CD4-positive, alpha-beta memory T cell (primary cell): ENCODE results near the gene MYO6. TPM values are rescaled to one million over a fixed set of nuclear protein-coding genes. Genes with fewer than 3 reads are reported as not detected.

Experiments
- CTCF ChIA-PET: fragments of 350-600 bp; sonication (Branson Sonifier 250); formaldehyde crosslinking; loops from one replicate; lab custom pipeline; 2021; ENCODE audit warnings: inconsistent platforms; ENCODE audit not compliant: partially characterized antibody; lab: Charles Lee
- POLR2A ChIA-PET: fragments of 350-600 bp; sonication (Branson Sonifier 250); formaldehyde crosslinking; loops from one replicate; lab custom pipeline; 2021; ENCODE audit not compliant: partially characterized antibody; lab: Charles Lee
- DNase-seq, 5 donors: peaks; one replicate each; pipeline versions ENCODE4 v3.0.0 to v3.0.0-alpha.2; 2020 to 2022; ENCODE audit warnings: mixed read lengths in 1 of 5
- H3K27ac ChIP-seq: one replicate; pipeline ENCODE4 v1.7.0; 2013; ENCODE audit warnings: low read depth, low read length
- H3K27me3 ChIP-seq: 2 replicates; pipeline ENCODE4 v1.7.0; 2013; ENCODE audit warnings: mild to moderate bottlenecking, low read length, moderate library complexity; ENCODE audit not compliant: insufficient read depth
- H3K36me3 ChIP-seq: 2 replicates; pipeline ENCODE4 v1.7.0; 2013; ENCODE audit warnings: mild to moderate bottlenecking, low read length, moderate library complexity; ENCODE audit not compliant: insufficient read depth
- H3K4me1 ChIP-seq: 2 replicates; pipeline ENCODE4 v1.7.0; 2013; ENCODE audit warnings: mild to moderate bottlenecking, low read length, moderate library complexity; ENCODE audit not compliant: insufficient read depth
- H3K4me3 ChIP-seq, 2 donors: one replicate each; pipeline ENCODE4 v1.7.0; 2013; ENCODE audit warnings: low read length in 2 of 2, mild to moderate bottlenecking in 1 of 2
- H3K9me3 ChIP-seq, 2 donors: one replicate each; pipeline ENCODE4 v1.7.0; 2013; ENCODE audit warnings: low read length in 2 of 2, control low read depth in 1 of 2; ENCODE audit not compliant: control insufficient read depth in 1 of 2
- H3K27ac Mint-ChIP-seq, 7 donors: one replicate each; pipeline ENCODE4 v1.8.0; 2020 to 2021; ENCODE audit warnings: mixed read lengths in 7 of 7, mild to moderate bottlenecking in 6 of 7, inconsistent platforms in 3 of 7, moderate library complexity in 3 of 7
- H3K27me3 Mint-ChIP-seq, 2 donors: one replicate each; pipeline ENCODE4 v1.8.0; 2020 to 2021; ENCODE audit warnings: mixed read lengths in 2 of 2
- H3K36me3 Mint-ChIP-seq, 2 donors: one replicate each; pipeline ENCODE4 v1.8.0; 2020 to 2021; ENCODE audit warnings: mixed read lengths in 2 of 2, inconsistent platforms in 1 of 2, mild to moderate bottlenecking in 1 of 2
- H3K4me1 Mint-ChIP-seq, 4 donors: one replicate each; pipeline ENCODE4 v1.8.0; 2020 to 2021; ENCODE audit warnings: mixed read lengths in 4 of 4, mild to moderate bottlenecking in 1 of 4
- H3K4me3 Mint-ChIP-seq, 8 donors: one replicate each; pipeline ENCODE4 v1.8.0; 2020 to 2021; ENCODE audit warnings: mixed read lengths in 8 of 8, mild to moderate bottlenecking in 7 of 8, moderate library complexity in 6 of 8, inconsistent platforms in 3 of 8
- H3K9me3 Mint-ChIP-seq, 8 donors: one replicate each; pipeline ENCODE4 v1.8.0; 2020 to 2021; ENCODE audit warnings: mixed read lengths in 8 of 8, mild to moderate bottlenecking in 5 of 8, inconsistent platforms in 3 of 8, moderate library complexity in 1 of 8
- intact Hi-C: fragments of 100-400 bp; cut with micrococcal nuclease; formaldehyde crosslinking; loops from one replicate; pipeline ENCODE4 v1.15.1; 2023
- polyA plus RNA-seq, 2 donors: library from polyadenylated mRNA; unstranded; fragments of 300-500 nt; fragmentation: Illumina TruSeq; gene quantifications; one replicate each; pipeline ENCODE4 v1.2.3, GENCODE V29; 2021
- total RNA-seq, 2 experiments: library from RNA; stranded (reverse); gene quantifications; one replicate each; pipeline ENCODE4 v1.2.3, GENCODE V29; 2021

MYO6 gene
- total and polyA plus RNA-seq, 4 experiments from 2014 or later = 3.3 to 5.7 (median 4.3) TPM

DNA sequence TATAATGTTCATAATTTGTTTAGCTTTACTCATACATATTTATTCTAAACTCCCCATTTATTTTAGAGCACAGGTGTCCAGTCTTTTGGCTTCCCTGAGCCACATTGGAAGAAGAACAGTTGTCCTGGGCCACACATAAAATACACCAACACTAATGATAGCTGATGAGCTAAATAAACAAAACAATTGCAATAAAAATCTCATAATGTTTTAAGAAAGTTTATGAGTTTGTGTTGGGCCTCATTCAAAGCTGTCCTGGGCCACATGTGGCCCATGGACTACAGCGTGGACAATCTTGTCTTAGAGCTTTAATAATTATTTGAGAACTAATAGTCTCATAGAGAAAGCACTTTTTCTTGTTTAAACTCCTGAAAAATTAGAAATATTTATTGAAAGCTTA, 131.3 kb downstream of the MYO6 start:
- CTCF ChIA-PET = interaction anchor here (1.4 to 10.6 kb wide), 2 partner anchors 9 to 13 kb away, joined by 4 to 78 read pairs; no protein-coding TSS in a partner anchor
- intact Hi-C loops = no loop called here
- no peak overlapping the region for H3K27ac ChIP-seq
- Mint-ChIP-seq H3K36me3 (peaks cover 3 to 7% of the 10 kb centered on the region in 2 donors), H3K27ac (no peak overlapping the region), H3K9me3 (no peaks in the 10 kb centered on the region), H3K27me3 (no peaks in the 10 kb centered on the region), H3K4me1 (no peaks in the 10 kb centered on the region), H3K4me3 (no peak overlapping the region)
- no peak overlapping the region for H3K4me3 ChIP-seq
- H3K36me3 ChIP-seq = no peaks in the 10 kb centered on the region
- POLR2A ChIA-PET = interaction anchor here (1.1 kb wide), 1 partner anchor 14 kb away, joined by 3 read pairs; no protein-coding TSS in a partner anchor
- no peaks in the 10 kb centered on the region for H3K27me3 ChIP-seq
- H3K9me3 ChIP-seq = no peaks in the 10 kb centered on the region
- no peaks in the 10 kb centered on the region for H3K4me1 ChIP-seq
- no peak for DNase-seq

- Mint-ChIP-seq H3K36me3 (peaks cover 3 to 7% of the 10 kb centered on the region in 2 donors), H3K27me3 (no peaks in the 10 kb centered on the region), H3K9me3 (no peaks in the 10 kb centered on the region), H3K4me3 (no peak overlapping the region), H3K27ac (no peak overlapping the region), H3K4me1 (no peaks in the 10 kb centered on the region)
- H3K4me3 ChIP-seq = no peak overlapping the region
- POLR2A ChIA-PET = no interaction called here
- H3K27me3 ChIP-seq = no peaks in the 10 kb centered on the region
- CTCF ChIA-PET = interaction anchor here (2.0 kb wide), 1 partner anchor 10 kb away, joined by 11 read pairs; no protein-coding TSS in a partner anchor
- H3K27ac ChIP-seq = no peak overlapping the region
- H3K4me1 ChIP-seq = no peaks in the 10 kb centered on the region
- H3K9me3 ChIP-seq = no peaks in the 10 kb centered on the region
- no peak for DNase-seq
- H3K36me3 ChIP-seq = no peaks in the 10 kb centered on the region
- intact Hi-C loops = no loop called here
Observed at GRCh38 chr6:75882734-75883133, 133.7 kb downstream of the MYO6 start.

GRCh38 chr6:75884822-75885221, 135.8 kb downstream of the MYO6 start:
- no peaks in the 10 kb centered on the region for H3K36me3 ChIP-seq
- H3K4me1 ChIP-seq = no peaks in the 10 kb centered on the region
- ChIA-PET POLR2A (no interaction called here), CTCF (interaction anchor here (0.7 to 2.0 kb wide), 2 partner anchors 8 to 9 kb away, joined by 3 to 11 read pairs; no protein-coding TSS in a partner anchor)
- Mint-ChIP-seq H3K9me3 (no peaks in the 10 kb centered on the region), H3K4me3 (no peak overlapping the region), H3K4me1 (no peaks in the 10 kb centered on the region), H3K36me3 (peaks cover 0 to 7% of the 10 kb centered on the region in 2 donors), H3K27me3 (no peaks in the 10 kb centered on the region), H3K27ac (no peak overlapping the region)
- no peak overlapping the region for H3K4me3 ChIP-seq
- intact Hi-C loops = no loop called here
- no peak for DNase-seq
- no peak overlapping the region for H3K27ac ChIP-seq
- H3K27me3 ChIP-seq = no peaks in the 10 kb centered on the region
- H3K9me3 ChIP-seq = no peaks in the 10 kb centered on the region

DNA sequence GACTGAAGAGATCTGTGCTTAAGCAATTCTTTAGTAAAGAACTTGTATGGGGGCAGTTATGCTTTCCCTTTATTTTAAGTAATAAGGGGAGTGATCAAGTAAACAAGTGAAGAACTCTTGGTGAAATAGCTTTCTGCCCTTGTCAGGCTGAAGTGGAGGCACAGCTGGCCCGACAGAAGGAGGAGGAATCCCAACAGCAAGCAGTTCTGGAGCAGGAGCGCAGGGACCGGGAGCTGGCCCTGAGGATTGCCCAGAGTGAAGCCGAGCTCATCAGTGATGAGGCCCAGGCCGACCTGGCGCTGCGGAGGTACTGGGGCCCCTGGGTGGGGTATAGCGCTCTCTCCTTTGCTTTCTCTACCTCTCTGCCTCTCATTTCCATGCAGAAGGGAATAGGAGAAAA, 143.3 kb downstream of the MYO6 start:
- CTCF ChIA-PET = interaction anchor here (0.7 to 5.3 kb wide), 13 partner anchors 9 to 72 kb away, joined by 3 to 78 read pairs (median 5); no protein-coding TSS in a partner anchor
- Histone ChIP-seq H3K4me3 (no peak overlapping the region), H3K4me1 (no peaks in the 10 kb centered on the region), H3K27ac (no peak overlapping the region), H3K36me3 (no peaks in the 10 kb centered on the region), H3K9me3 (no peaks in the 10 kb centered on the region), H3K27me3 (no peaks in the 10 kb centered on the region)
- intact Hi-C loops = loop anchor here (2.0 kb wide), 1 partner anchor 1566 kb away; no protein-coding TSS in a partner anchor
- POLR2A ChIA-PET = no interaction called here
- H3K27ac Mint-ChIP-seq = no peak overlapping the region
- H3K4me1 Mint-ChIP-seq = peaks cover 0 to 2% (median 1%) of the 10 kb centered on the region in 4 donors
- H3K4me3 Mint-ChIP-seq = no peak overlapping the region
- H3K36me3 Mint-ChIP-seq = peaks cover 0 to 2% of the 10 kb centered on the region in 2 donors
- H3K9me3 Mint-ChIP-seq = peaks cover 0 to 1% (median 0%) of the 10 kb centered on the region in 8 donors
- no peak for DNase-seq
- no peaks in the 10 kb centered on the region for H3K27me3 Mint-ChIP-seq

- Mint-ChIP-seq H3K4me1 (peaks cover 0 to 2% (median 1%) of the 10 kb centered on the region in 4 donors), H3K9me3 (peaks cover 0 to 1% (median 0%) of the 10 kb centered on the region in 8 donors), H3K4me3 (peak overlapping the region in 1 of 8 donors; percentile 3), H3K27me3 (no peaks in the 10 kb centered on the region), H3K27ac (no peak overlapping the region), H3K36me3 (peaks cover 0 to 2% of the 10 kb centered on the region in 2 donors)
- peak in 4 of 5 donors; percentile 18 to 33 (median 24) for DNase-seq
- Histone ChIP-seq H3K27me3 (no peaks in the 10 kb centered on the region), H3K27ac (no peak overlapping the region), H3K9me3 (no peaks in the 10 kb centered on the region), H3K36me3 (no peaks in the 10 kb centered on the region), H3K4me1 (no peaks in the 10 kb centered on the region), H3K4me3 (no peak overlapping the region)
- ChIA-PET CTCF (interaction anchor here (0.6 to 5.3 kb wide), 22 partner anchors 8 to 1568 kb away, joined by 3 to 78 read pairs (median 5); no protein-coding TSS in a partner anchor), POLR2A (no interaction called here)
- intact Hi-C loops = loop anchor here (2.0 kb wide), 1 partner anchor 1566 kb away; no protein-coding TSS in a partner anchor
Observed at GRCh38 chr6:75893058-75893775, 144.2 kb downstream of the MYO6 start.

GRCh38 chr6:75893776-75894152, 144.7 kb downstream of the MYO6 start:
- Histone ChIP-seq H3K4me1 (no peaks in the 10 kb centered on the region), H3K4me3 (no peak overlapping the region), H3K27ac (no peak overlapping the region), H3K9me3 (no peaks in the 10 kb centered on the region), H3K36me3 (no peaks in the 10 kb centered on the region), H3K27me3 (no peaks in the 10 kb centered on the region)
- POLR2A ChIA-PET = interaction anchor here (0.9 kb wide), 1 partner anchor 14 kb away, joined by 3 read pairs; no protein-coding TSS in a partner anchor
- Mint-ChIP-seq H3K4me3 (no peak overlapping the region), H3K36me3 (peaks cover 0 to 2% of the 10 kb centered on the region in 2 donors), H3K4me1 (peaks cover 0 to 2% (median 1%) of the 10 kb centered on the region in 4 donors), H3K9me3 (peaks cover 0 to 1% (median 0%) of the 10 kb centered on the region in 8 donors), H3K27me3 (no peaks in the 10 kb centered on the region), H3K27ac (no peak overlapping the region)
- intact Hi-C loops = loop anchor here (2.0 kb wide), 1 partner anchor 1565 kb away; no protein-coding TSS in a partner anchor
- CTCF ChIA-PET = interaction anchor here (0.6 to 5.3 kb wide), 21 partner anchors 9 to 1568 kb away, joined by 3 to 78 read pairs (median 5); no protein-coding TSS in a partner anchor
- DNase-seq = no peak

GRCh38 chr6:75896526-75896925, 147.5 kb downstream of the MYO6 start:
- POLR2A ChIA-PET = no interaction called here
- H3K36me3 ChIP-seq = no peaks in the 10 kb centered on the region

More at GRCh38 chr6:75896526-75896925, 147.5 kb downstream of the MYO6 start:
- H3K4me3 Mint-ChIP-seq = no peak overlapping the region
- no peak overlapping the region for H3K27ac ChIP-seq
- CTCF ChIA-PET = interaction anchor here (0.9 to 1.2 kb wide), 2 partner anchors 10 to 35 kb away, joined by 3 read pairs; no protein-coding TSS in a partner anchor
- no peak overlapping the region for H3K27ac Mint-ChIP-seq
- H3K4me1 ChIP-seq = no peaks in the 10 kb centered on the region
- H3K4me3 ChIP-seq = no peak overlapping the region
- H3K36me3 Mint-ChIP-seq = no peaks in the 10 kb centered on the region
- H3K27me3 ChIP-seq = no peaks in the 10 kb centered on the region
- H3K27me3 Mint-ChIP-seq = peaks cover 0 to 1% of the 10 kb centered on the region in 2 donors
- intact Hi-C loops = no loop called here
- H3K4me1 Mint-ChIP-seq = peaks cover 0 to 2% (median 1%) of the 10 kb centered on the region in 4 donors
- no peak for DNase-seq
- no peaks in the 10 kb centered on the region for H3K9me3 ChIP-seq
- peaks cover 0 to 3% (median 0%) of the 10 kb centered on the region in 8 donors for H3K9me3 Mint-ChIP-seq
